HG03469 (cell line): ENCODE data around the gene EIF2A.
"Not testable (repeated sequence)": the region's sequence is repeated elsewhere in the genome, so short reads cannot be mapped to it uniquely, and the experiment has no call there.

Experiments
- ATAC-seq: cut with Tn5 transposase; IDR thresholded peaks from one replicate; pipeline ENCODE4 v1.9.1; 2021; ENCODE audit warnings: mild to moderate bottlenecking, moderate library complexity, moderate number of reproducible peaks; ENCODE audit not compliant: unreplicated experiment

The EIF2A gene

DNA sequence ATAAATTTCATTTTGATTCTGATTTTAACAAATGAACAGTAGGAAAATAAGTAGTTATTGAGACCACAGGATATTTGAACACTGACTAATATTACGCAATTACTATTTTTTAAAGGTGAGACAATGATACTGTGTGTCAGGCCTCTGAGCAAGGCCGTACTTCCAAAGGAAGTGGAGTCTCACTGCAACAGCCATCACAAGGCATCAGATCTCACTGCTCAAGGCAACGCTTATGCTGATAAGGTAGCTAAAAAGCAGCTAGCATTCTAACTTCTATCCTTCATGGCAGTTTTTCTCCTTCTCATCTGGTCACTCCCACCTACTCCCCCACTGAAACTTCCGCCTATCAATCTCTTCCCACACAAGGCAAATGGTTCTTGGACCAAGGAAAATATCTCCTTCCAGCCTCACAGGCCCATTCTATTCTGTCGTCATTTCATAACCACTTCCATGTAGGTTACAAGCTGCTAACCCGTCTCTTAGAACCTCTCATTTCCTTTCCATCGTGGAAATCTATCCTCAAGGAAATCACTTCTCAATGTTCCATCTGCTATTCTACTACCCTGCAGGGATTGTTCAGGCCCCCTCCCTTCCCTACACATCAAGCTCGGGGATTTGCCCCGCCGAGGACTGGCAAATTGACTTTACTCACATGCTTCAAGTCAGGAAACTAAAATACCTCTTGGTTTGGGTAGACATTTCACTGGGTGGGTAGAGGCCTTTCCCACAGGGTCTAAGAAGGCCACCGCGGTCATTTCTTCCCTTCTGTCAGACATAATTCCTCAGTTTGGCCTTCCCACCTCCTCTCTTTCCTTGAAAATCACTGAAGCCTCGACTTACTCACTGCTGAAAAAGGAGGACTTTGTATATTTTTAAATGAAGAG lies 54.3 kb downstream of the EIF2A start:
- not testable (repeated sequence) for ATAC-seq

DNA sequence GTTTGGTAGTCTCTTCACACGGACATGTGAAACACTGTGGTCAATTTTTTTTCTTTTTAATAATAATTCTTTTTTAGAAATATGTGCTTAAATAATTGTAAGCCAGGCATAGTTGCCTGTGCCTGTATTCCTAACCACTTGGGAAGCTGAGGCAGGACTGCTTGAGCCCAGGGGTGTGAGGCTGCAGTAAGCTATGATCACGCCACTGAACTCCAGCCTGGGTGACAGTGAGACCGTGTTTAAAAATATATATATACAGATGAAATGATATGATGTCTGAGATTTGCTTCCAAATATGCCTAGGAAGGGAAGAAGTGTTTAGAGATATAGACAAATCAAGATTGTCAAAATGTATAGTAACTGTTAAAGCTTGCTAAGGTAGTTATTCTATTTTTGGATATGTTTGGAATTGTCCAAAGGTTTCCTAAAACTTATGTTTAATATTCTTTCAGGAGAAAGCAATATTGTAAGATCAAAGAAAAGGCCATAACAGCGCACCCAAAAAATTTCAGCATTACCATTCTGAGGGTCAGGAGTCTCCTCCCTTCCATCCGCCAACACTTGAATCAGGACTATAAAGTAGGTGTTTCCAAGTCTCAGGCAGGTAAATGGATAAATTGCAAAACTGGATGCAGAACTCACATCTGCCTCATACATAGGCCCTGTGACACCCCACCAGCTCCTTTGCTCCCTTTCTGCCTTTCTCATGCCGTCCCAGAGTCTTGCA lies 56.0 kb downstream of the EIF2A start:
- ATAC-seq, result no peak

DNA sequence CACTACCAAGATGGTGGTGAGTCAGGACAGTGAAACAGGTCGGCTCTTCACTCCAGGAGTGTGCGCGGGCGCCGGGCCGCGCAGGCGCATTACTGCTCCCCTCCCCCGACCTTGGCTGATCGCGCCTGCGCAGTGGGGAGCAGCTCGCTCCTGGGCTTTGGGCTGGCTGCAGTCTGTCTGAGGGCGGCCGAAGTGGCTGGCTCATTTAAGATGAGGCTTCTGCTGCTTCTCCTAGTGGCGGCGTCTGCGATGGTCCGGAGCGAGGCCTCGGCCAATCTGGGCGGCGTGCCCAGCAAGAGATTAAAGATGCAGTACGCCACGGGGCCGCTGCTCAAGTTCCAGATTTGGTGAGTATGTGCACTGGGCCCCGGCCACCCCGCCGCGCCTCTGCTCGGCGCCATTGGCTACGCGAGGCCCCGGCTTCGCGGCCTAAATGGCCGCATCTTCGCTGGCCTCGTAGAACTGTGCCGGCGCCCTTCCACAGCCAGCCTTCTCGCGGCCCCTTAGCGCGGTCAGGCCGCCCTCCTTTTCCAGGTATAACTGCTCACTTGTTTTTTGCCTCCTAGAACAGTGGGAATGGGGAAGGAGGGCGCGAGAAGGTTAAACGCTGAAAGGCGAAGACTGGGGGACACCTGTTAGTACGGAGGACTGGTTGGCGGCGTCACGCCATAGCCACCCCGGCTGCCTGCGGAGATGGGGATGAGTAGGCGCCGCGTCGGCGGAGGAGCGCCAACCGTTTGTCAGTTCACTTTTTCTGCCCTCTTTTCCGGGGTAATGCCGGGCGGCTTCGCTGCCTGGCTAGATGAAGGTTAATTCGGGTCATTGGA lies 56.8 kb downstream of the EIF2A start, which contains the start of gene SELENOT:
TSS of gene SELENOT (plus strand) at position 169 of the 827 bp plus-strand sequence. CDS start at position 211, 42 bp downstream.
- ATAC-seq, result peak; percentile 39

DNA sequence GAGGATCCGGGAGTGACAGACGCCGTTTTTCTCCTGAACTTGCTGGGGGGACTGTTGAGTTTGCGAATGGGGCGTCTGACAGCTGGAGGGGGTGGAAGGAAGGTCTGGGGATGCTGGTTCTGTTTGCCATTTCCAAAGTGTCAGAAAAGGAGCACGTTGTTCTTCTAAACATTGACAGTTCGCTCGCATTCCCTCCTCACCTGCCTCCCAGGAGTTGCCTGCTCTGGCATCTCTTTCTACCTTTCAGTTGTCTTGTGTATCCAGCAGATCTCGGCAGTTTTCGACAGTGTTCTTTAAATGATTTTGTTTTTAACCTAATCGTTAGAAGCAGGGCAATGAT lies 57.4 kb downstream of the EIF2A start:
- ATAC-seq, result no peak

DNA sequence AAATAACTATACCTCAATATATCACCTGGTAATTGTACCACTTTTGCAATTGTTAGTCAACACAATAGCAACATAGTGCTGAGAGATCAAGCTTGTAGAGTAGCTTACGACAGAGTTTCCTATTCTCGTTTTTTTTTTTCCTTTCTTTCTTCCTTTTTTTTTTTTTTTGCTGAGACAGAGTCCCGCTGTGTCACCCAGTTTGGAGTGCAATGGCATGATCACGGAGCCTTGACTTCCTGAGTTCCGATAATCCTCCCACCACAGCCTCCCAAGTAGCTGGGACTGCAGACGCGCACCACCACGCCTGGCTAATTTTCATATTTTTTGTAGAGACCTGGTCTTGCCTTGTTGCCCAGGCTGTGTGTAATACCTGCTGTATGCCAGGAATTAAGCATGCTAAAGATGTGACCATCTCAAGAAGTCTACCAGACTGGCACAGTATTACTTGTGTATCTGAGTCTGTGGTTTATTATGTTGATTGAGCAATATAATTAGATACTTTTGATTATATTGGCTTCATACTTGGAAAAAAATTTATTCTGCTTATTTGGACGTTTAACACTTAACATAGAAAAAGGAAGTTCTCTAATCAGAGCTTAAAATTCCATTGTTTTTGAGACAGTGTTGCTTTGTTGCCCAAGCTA lies 59.5 kb downstream of the EIF2A start:
- ATAC-seq, result no peak

DNA sequence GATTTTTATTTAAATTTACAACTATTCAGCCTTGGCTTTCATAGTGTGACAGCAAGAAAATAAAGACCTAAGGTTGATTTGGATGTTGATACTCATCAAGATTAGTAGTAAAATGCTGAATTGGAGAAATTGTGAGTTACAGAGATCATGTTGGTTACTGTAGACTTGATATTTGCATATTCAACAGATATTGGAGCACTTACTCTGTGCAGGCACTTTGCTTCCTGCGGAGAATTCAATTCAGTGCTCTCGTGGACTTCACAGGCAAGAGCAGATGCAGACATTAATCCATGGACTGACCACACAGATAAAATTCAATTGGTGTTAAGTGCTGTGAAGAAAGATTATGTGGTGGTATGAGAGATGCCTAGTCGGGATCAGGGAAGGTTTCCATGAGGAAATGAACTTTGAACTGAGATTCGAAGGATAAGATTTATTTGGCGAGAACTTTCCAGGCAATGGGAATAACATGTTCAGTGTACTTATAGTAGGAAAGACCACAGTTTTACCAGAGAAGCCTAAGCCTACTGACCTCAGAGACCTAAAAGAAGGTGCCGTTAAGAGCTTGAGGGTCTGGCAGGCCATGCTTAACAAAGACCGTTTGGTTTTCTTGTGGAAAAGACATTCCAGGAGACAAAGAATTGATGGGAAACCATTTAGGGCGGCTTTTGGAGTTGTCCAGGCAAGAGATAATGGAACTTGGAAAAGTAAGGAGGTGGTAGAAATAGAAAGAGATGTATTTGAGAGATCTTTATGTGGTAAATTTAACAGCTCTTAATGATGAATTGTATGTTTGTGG lies 60.9 kb downstream of the EIF2A start:
- no peak for ATAC-seq

DNA sequence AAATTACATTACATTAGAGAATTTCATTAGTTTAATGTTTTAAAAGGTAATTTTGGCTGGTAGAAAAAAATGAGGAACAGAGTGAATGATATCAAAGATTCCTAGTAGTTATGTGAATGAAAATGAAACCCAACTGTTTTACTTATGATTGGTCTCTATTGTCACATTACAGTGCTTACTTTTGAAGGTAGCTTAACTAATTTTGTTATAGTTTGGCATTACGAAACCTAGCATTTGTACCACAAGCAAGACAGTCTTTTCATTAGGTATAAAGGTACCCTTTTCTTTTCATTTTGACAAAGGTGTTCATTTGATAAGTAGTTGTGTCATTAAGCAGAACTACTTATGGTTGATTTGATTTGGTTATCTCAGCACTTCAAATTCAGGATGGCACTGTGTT lies 63.4 kb downstream of the EIF2A start:
- no peak for ATAC-seq

DNA sequence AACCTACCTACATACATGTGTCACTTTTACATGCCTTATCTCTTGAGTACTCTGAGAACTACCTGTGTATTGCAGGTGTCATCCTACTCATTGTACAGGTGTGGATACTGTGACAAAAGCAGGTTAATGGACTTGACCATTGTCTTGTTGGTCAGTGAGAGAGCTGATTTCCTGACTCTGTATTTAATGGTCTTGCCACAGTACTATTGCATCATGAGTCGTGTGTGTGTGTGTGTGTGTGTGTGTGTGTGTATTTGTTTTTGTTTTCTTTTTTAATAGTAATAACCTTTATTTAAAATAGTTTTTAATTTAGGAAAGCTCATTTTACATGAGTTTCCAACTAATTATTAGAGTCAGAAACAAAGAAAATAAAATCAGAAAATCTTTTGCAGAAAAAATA lies 64.2 kb downstream of the EIF2A start:
- ATAC-seq, result no peak

DNA sequence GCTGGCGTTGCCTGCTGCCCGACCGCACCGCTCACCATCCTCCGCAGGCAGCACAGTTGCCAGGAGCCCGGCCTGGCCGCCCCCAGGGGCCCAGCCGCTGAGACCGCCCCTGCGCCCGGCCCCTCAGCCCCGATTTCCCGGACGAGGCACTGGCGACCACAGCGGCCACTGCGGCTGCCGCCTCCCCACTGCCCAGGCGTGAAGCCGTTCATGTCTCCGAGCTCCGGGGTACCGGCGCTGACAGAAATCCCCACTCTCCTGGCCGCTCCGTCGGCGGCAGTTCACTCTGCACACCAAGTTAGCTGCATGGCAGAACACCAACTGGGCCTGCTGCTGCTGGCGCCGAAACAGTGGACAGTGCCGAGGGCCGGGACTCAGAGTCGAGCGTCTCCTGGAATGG lies 65.1 kb downstream of the EIF2A start:
- ATAC-seq, result no peak

DNA sequence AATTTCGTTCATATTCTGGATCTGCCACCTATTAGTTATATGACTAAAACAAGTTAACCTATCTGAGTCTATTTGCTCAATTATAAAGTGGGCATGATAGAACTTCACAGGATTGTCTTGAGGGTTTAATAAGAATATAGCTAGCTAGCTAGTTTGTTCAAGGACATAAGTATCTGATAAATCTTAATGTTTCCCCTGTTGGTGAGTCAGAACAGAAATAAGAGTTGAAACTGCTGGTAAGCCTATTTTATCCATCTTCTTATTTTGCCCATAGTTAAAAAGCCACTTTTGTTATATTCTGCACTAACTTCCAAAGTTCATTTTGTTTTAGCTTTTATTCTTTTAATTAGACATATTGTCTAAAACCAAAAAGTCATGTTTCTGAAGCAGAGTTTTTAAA lies 65.9 kb downstream of the EIF2A start:
- no peak for ATAC-seq

DNA sequence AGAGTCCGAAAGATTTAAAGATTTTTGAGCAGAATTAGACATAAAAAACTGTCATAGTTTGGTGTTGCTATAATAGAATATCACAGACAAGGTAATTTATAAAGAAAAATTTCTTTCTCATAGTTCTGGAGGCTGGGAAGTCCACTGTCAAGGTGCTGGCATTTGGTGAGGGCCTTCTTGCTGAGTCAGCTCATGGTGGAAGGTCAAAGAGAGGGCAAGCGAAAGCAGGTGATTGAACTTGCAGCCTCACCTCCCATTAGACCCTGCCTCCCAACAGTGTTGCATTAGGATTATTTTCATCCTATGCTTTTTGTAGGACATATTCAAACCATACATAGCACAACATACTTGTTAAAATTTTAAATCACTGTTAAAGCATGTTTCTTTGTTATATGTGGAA lies 66.4 kb downstream of the EIF2A start:
- no peak for ATAC-seq

DNA sequence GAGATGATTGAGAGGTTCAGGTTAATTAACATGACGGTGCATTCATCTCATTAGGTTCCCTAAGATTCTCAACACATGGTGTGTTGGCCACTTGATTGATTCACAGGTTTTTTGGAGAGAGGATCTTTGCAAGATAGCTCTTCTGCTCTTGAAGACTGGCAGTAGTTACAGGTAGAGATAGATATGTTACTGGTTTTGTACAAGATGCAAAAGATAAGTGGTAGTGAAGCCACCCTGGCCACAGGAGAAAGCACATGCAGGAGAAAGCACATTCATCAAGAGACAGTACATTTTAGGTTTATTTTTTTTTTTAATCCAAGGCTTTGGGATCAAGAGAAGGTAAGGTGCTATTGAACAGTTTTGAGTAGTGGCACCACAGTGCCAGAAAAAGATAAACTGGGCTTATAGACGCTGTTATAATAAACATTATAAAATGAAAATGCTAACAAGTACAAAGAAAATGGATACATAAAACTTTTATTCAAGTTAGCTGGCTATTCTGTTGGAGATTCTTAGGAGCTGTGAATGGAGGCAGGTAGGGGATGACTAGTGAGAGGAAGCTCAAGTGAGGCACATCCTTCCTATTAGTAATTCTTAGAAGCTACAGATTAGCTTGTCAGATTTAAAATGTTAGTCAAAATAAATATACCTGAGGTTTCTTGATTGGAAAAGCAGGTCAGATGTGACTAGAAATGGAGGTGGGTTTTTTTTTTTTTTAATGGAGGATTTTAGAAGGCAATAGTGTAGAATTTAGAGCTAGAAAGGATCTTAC lies 67.3 kb downstream of the EIF2A start:
- no peak for ATAC-seq

DNA sequence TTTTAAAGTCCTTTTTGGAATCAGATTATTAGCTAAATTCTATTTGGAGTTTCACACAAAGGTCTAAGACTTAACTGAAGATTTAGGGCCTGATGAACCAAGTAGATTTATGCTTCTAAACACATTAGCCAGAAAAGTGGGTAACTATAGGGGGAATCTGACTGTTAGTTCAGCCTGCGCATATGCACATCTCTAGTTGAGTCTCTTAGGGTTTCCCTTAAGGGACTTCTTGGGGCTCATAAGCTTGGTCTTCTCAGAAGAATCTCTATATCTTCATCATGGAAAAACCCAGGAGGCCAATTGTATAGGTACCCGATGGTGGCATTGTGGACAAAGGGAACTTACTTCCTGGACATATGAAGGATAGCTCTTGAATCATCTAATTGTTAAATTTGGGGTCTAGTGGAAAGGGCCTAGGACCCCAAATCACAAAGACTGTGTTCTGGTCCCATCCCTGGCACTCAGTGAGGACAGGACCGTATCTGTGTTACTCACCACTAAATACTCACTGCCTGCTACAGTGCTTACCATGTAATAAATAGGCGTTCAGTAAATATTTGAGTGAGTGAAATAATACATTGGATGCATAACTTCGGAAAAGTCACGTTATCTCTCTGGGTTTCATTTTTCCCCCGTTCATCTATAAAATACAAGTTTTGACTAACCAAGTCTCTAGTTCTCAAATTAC lies 73.6 kb downstream of the EIF2A start:
- no peak for ATAC-seq

DNA sequence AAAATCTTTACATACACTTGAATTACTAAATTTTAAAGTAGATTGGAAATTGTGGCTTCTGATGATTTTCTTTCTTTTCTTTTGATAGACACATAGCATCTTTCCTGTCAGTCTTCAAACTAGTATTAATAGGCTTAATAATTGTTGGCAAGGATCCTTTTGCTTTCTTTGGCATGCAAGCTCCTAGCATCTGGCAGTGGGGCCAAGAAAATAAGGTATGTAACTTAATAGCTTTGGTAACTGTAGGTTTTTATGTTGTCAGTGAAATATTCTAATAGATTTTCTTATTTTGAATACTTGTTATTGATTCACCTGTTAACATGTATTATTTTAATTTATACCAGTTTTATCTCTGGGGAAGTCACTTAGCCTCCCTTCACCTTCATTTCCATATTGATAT lies 76.4 kb downstream of the EIF2A start:
- ATAC-seq, result not testable (repeated sequence)

DNA sequence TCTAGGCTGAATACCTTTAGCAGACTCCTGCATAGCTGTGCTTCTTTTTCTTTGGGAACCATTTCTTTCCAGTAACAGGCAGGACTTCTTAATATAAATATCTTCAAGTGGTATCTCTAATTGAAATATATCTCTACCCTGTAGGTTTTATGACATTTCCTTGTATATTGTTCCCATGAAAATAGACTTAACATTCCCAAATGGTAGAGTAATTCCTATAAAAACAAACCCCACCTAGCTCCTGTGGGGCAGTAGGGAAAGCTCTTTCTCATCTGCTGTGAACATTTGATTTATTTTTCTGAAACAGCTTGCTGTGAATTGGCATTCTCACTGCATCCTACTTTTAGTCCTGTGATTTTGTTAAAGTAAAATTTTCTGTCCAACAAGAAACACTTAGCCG lies 77.4 kb downstream of the EIF2A start:
- no peak for ATAC-seq

DNA sequence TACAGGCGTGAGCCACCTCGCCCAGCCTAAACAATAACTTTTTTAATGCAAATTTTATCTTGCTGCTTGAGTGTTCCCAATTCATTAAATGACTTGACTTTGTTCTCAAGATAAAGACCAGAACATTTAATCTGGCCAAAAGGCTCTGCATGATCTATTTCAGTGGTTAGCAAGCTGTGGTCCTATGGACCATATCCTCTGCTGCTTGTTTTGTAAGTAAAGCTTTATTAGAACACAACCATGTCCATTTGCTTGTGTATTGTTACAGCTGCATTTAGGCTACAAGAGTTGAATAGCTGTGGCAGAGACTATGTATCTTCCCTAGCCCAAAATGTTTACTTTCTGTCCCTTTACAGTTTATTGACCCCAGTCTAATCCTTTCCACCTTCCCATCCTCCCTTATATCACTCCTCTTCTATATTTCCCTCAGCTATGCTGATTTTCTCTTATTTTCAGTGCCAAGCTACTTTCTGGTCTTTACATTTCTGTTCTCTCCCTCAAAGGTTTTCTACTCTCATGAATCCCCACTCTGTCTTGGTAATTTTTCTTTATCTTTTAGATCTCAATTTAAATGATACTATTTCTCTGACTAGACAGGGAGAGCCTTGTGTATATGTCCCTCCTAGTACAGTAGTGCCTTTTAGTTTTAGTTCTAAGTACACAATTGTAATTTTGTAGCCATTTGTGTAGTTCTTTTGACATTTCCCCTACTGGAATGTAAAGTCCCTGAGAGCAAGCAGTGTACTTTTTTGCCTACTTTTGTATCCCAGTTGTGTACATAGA lies 79.8 kb downstream of the EIF2A start:
- no peak for ATAC-seq

DNA sequence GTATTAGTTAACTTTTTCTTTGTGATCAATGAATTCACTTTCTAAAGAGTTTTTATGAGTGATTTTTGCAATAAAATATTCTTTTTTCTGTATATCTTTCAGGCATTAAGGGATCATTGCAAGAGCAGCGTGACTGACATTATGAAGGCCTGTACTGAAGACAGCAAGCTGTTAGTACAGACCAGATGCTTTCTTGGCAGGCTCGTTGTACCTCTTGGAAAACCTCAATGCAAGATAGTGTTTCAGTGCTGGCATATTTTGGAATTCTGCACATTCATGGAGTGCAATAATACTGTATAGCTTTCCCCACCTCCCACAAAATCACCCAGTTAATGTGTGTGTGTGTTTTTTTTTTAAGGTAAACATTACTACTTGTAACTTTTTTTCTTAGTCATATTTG lies 81.0 kb downstream of the EIF2A start:
- ATAC-seq, result no peak
